GM18519 (cell line): ENCODE results near the gene ANKS4B.
"Not testable (repeated sequence)": the region's sequence is repeated elsewhere in the genome, so short reads cannot be mapped to it uniquely, and the experiment has no call there.

Experiments used
- ATAC-seq: cut with Tn5 transposase; IDR thresholded peaks from one replicate; pipeline ENCODE4 v1.9.1; 2021; ENCODE audit warnings: mild to moderate bottlenecking, moderate library complexity; ENCODE audit not compliant: unreplicated experiment, low FRiP score

Gene ANKS4B

GRCh38 chr16:21283521-21284289 is 50.2 kb downstream of the ANKS4B start:
- ATAC-seq, result no peak

DNA sequence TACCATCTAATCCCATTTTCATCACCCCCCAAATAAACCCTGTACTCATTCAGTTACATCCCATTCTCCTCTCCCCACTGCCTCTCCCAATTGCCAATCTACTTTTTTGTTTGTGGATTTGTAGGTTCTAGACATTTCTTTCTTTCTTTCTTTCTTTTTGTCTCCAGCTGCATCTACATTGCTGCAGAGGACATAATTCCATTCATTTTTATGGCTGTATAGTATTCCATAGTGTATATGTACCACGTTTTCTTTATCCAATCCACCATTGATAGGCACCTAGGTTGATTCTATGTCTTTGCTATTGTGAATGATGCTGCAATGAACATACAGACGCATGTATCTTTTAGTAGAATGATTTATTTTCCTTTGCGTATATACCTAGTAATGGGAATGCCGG is 50.9 kb downstream of the ANKS4B start:
- ATAC-seq, result no peak

DNA sequence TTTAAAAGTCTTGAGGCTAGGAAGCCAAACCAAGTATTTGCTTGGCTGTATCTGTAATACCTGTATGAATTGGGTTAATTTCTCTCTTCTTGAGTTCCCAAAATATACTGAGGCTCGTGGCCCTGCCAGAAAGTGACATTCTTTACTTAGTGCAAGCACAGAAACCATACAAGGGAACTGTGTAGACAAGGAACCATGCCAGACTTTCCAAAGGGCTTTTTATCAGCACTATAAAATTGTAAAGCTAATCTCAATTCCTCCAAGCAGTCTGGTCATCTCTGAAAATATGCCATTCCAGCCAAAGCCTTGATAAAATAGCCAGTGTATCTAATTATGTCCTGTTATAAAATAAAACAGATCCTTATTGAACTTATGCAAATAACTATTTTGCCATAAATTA is 51.8 kb downstream of the ANKS4B start:
- ATAC-seq, result no peak

- ATAC-seq, result not testable (repeated sequence)
Observed at GRCh38 chr16:21289789-21290188, 56.3 kb downstream of the ANKS4B start.

DNA sequence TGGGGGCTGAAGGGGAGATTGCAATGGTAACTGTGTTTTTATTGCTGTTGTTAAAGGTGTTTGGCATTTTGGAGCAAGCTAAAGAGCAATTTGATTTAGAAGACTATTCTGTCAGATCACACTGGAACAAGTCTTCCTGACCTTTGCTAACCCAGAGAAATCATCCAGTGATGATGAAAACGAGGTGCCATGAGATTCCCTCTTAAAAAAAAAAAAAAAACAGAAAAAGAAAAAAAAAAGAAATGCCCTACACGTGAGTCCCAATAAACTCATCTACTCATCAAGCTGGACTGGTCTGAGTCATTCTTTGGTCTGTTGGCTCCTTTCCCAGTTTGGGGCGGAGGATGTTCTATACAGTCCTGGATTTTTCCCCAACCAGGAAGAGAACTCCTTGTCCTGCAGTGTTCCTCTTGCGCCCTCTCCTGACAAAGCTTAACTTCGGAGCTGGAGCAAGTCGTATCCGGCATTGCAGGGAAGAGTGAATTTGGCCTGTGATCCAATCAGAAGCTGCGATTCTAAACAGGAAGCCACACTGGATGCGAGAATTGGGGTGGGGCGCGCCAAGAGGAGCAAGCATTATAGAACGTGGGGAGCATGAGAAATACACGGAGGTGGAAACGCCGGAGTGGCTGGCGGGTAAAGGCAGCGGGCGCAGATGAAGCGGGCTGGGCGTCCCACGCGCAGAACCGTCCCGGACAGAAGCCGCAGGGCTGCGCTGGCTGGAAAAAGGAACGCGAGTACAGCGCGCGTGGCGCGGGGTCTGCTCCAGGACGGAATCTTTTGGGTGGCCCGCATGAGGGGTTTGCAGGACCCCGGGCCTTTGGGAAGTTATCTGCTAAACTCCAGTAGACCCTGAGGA is 67.0 kb downstream of the ANKS4B start:
- peak; percentile 46 for ATAC-seq

DNA sequence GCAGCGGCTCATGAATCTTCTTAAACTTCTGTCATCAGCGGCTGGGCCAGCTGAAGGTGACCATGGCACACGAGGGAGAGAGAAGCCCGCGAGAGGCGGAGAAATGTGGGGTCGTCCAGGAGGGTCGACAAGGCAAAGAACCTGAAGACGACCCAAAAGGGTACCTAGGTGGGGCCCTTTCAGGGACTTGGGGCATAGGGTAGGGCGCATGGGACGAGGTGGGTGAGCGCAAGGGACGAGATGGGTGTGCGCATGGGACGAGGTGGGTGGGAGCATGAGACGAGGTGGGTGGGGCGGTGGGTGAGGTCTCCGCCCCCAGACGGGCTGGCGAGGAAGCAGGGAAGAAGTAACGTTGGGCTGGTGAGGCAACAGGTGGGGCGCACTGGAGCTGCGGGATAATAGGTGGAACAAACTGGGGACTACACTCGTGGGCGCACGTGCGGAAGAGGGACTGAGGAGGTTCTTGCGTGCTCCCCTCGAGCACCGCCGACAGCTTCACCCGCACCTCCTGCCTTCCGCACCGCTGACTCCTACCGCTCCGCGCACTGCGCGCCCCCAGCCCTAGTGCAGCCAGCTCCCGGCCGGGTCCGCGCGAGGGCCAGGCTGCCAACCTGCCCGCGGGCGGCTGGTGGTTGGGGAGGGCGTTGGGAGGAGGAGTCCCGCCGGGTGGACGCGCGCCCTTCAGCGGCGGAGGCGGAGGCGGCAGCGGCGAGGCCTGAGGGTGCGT is 67.8 kb downstream of the ANKS4B start:
- ATAC-seq, result no peak

DNA sequence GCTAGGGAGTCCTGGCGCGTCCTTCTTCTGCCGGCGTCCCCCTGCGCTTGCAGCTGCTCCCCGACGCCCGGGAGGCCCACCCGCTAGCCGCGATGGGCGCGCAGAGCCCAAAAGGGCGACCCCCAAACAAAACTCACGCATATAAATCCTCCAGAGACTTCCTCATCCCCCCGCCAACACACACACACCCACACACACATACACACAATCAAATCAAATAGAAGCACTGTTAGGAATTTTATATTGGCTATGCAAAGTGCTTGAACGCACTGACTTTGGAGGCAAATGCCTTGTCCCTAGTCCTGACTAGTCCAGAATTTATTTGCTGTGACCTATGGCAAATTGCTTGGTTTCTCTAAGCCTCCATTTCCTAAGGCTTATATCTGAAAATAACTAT is 68.4 kb downstream of the ANKS4B start:
- ATAC-seq, result no peak

DNA sequence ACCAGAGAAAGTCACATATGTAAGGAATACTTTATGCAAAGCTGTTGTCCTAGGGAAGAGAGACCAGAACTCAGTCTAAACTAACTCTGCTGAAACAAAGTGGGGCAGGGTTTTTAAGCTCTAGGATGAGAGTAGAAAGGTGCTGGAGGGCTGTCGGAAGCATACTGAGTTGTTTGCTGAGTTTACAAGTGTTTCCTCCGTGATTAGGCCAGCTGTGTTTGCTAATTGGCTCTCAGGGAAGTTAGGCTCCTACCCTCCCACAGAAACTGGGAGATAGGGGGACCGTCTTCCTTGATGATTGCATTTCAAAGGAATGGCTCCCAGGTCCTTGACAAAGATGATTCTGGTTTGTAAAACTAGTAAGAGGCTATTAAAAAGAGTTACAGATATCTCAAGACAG is 69.0 kb downstream of the ANKS4B start:
- ATAC-seq, result no peak

- ATAC-seq, result no peak
Observed at GRCh38 chr16:21302898-21303528, 69.5 kb downstream of the ANKS4B start.
